ENCODE measurements around the gene GPR143.

DNA sequence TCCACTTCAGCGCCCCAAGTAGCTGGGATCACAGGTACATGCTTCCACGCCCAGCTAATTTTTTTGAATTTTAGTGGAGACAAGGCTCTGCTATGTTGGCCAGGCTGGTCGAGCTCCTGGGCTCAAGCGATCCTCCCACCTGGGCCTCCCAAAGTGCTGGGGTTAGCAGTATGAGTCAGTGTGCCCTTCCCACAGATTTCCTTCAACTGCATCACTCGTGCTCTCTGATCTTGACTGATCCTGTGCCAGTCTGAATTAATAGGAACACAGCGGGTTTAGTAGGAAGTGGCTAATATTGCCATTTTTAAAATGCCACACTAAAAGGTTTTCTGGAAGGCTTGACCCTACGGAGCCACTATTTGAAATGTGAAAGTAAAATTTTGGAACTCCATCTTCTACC lies 16.3 kb upstream of the GPR143 start:
- TF ChIP-seq, protein P1, sequence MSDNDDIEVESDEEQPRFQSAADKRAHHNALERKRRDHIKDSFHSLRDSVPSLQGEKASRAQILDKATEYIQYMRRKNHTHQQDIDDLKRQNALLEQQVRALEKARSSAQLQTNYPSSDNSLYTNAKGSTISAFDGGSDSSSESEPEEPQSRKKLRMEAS (IDR thresholded peaks at IDR 0.05): no peak
- TF ChIP-seq EP300 (IDR thresholded peaks at IDR 0.05; ENCODE audit: borderline replicate concordance) (no peak), FOXM1 (IDR thresholded peaks at IDR 0.05; ENCODE audit: borderline replicate concordance, low read depth) (no peak)
- TF ChIP-seq, protein P2, sequence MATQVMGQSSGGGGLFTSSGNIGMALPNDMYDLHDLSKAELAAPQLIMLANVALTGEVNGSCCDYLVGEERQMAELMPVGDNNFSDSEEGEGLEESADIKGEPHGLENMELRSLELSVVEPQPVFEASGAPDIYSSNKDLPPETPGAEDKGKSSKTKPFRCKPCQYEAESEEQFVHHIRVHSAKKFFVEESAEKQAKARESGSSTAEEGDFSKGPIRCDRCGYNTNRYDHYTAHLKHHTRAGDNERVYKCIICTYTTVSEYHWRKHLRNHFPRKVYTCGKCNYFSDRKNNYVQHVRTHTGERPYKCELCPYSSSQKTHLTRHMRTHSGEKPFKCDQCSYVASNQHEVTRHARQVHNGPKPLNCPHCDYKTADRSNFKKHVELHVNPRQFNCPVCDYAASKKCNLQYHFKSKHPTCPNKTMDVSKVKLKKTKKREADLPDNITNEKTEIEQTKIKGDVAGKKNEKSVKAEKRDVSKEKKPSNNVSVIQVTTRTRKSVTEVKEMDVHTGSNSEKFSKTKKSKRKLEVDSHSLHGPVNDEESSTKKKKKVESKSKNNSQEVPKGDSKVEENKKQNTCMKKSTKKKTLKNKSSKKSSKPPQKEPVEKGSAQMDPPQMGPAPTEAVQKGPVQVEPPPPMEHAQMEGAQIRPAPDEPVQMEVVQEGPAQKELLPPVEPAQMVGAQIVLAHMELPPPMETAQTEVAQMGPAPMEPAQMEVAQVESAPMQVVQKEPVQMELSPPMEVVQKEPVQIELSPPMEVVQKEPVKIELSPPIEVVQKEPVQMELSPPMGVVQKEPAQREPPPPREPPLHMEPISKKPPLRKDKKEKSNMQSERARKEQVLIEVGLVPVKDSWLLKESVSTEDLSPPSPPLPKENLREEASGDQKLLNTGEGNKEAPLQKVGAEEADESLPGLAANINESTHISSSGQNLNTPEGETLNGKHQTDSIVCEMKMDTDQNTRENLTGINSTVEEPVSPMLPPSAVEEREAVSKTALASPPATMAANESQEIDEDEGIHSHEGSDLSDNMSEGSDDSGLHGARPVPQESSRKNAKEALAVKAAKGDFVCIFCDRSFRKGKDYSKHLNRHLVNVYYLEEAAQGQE (IDR thresholded peaks at IDR 0.05; ENCODE audit: low read depth): no peak
